Choroid plexus epithelial cell (primary cell): ENCODE measurements around the gene NAA25.

ENCODE experiments used
- DNase-seq: peaks from one replicate; pipeline ENCODE4 v3.0.0-alpha.2; 2010; ENCODE audit warnings: low read depth
- H3K4me3 ChIP-seq: 2 replicates; pipeline ENCODE4 v1.5.1; 2011; ENCODE audit warnings: low read depth, mild to moderate bottlenecking, control low read depth, low read length, moderate library complexity
- TF ChIP-seq, protein P1 (sequence below): conservative IDR thresholded peaks from 2 replicates; pipeline ENCODE4 v1.5.1; 2011; ENCODE audit warnings: low read depth, mild to moderate bottlenecking, control low read depth, inconsistent platforms, low read length, moderate library complexity

Gene NAA25

DNA sequence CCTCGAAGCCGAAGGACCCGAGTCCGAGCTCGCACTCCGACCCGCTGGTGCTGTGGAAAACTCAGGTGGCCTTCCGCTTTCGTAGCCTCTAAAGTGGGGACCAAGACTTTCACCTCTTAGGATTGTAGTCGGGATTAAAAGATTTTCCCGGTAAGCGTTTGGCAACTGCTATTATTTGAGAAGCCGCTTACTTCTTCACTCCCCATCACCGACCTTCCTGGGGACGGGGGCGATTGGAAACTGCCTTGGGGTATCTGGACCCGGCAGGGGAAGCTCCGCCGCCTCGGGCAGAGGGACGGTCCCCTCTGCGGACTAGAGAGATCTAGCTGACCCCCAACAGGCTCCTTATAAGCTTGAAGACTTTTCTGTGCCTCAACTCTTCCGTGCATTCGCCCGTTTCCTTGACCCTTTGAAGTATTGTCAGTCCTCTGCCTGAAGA, 17.4 kb upstream of the NAA25 start:
- no peak for DNase-seq
- H3K4me3 ChIP-seq = peak overlapping the region; percentile 98
- TF ChIP-seq, protein P1, sequence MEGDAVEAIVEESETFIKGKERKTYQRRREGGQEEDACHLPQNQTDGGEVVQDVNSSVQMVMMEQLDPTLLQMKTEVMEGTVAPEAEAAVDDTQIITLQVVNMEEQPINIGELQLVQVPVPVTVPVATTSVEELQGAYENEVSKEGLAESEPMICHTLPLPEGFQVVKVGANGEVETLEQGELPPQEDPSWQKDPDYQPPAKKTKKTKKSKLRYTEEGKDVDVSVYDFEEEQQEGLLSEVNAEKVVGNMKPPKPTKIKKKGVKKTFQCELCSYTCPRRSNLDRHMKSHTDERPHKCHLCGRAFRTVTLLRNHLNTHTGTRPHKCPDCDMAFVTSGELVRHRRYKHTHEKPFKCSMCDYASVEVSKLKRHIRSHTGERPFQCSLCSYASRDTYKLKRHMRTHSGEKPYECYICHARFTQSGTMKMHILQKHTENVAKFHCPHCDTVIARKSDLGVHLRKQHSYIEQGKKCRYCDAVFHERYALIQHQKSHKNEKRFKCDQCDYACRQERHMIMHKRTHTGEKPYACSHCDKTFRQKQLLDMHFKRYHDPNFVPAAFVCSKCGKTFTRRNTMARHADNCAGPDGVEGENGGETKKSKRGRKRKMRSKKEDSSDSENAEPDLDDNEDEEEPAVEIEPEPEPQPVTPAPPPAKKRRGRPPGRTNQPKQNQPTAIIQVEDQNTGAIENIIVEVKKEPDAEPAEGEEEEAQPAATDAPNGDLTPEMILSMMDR = no peak

DNA sequence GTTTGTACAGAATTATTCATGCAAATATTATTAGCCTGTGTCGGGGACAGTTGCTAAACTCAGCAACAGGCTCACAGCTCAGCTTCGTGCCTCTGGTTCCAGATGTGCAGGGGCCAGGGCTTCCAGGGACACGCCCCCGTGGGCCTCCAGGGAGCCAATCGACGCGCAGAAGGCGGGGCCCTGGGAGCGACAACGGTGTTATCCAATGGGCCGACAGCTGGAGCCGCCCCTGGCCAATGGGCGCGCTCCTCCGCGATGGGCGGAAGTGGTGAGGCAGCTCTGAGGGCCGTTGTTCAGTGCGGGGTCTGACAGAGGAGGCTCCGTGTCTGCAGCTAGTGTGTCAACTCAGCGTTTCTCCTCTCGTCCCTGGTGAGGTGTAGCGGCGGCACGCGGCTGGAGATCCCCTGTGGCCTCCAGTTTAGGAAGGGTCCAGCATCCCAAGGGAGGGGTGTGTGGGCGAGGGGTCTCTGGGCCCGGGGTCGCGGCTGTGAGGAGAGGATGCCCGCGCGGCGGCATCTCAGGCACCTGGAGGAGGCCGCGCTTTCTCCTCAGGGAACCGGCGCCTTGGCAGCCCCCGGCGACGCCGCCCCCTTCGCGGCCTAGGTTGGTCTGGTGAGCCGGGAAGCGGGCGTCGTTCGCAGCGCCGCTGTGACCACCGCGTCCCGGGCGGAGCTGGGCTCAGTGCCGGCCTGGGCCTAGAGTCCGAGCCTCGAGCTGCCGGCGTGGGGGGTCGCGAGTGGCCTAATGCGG, 16.8 kb upstream of the NAA25 start, which contains the start of gene TRAFD1:
Gene TRAFD1, plus strand, starts transcription at position 311 of the 750 bp plus-strand sequence. CDS start 4,963 bp downstream, outside the sequence.
- TF ChIP-seq, protein P1 = no peak
- peak; percentile 98 for DNase-seq

DNA sequence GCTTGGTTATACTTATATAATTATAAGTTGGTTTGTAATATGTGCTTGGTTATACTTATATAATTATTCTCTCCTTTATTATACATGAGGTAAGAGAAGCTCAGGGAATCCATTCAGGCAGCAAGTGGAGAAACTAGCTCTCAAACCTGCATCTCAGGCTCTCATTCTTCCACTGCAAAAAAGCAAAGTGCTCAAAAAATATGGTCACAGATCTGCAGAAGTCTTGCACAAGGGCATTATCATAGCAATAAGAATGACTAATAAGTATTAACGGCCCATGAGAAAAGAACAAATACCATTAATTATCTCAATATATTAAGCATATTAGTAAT, 16.3 kb upstream of the NAA25 start:
- H3K4me3 ChIP-seq = peak overlapping the region; percentile 98
- TF ChIP-seq, protein P1 = no peak
- no peak for DNase-seq

More for the DNA sequence above, 16.8 kb upstream of the NAA25 start, which contains the start of gene TRAFD1:
- H3K4me3 ChIP-seq = peak within 1 kb of the TSS; percentile 98

DNA sequence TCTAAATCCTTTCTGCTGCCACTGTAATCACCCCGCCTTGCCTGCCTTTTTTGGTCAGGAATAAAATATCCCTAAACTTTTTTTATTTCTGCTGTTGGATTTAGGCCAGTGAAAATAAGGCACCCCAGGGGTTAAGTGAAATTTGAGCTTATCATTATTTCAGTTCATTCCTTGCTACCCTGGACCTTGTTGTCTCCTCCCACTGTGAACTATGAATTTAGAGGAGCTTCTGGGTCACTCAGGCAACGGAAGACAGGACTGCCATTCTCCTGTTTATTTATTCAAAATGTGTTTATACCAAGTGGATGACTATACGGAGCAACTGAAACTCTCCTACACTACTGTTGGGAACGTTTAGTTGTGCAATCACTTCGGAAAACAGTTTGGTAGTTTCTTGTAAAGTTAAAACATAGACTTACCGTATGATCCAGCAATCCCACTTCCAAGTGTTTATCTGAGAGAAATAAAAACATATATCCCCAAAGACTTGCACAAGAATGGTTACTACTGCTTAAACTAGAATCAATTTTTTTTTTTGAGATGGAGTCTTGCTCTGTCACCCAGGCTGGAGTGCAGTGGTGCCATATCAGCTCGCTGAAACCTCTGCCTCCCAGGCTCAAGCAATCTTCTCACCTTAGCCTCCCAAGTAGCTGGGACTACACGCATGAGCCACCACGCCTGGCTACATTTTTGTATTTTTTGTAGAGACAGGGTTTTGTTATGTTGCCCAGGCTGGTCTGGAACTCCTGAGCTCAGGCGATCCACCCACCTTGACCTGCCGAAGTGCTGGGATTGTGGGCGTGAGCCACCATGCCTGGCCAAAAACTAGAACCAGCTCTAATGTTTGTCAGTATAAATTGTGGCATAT, 14.5 kb upstream of the NAA25 start:
- no peak overlapping the region for H3K4me3 ChIP-seq
- peak; percentile 91 for DNase-seq
- TF ChIP-seq, protein P1 = no peak

DNA sequence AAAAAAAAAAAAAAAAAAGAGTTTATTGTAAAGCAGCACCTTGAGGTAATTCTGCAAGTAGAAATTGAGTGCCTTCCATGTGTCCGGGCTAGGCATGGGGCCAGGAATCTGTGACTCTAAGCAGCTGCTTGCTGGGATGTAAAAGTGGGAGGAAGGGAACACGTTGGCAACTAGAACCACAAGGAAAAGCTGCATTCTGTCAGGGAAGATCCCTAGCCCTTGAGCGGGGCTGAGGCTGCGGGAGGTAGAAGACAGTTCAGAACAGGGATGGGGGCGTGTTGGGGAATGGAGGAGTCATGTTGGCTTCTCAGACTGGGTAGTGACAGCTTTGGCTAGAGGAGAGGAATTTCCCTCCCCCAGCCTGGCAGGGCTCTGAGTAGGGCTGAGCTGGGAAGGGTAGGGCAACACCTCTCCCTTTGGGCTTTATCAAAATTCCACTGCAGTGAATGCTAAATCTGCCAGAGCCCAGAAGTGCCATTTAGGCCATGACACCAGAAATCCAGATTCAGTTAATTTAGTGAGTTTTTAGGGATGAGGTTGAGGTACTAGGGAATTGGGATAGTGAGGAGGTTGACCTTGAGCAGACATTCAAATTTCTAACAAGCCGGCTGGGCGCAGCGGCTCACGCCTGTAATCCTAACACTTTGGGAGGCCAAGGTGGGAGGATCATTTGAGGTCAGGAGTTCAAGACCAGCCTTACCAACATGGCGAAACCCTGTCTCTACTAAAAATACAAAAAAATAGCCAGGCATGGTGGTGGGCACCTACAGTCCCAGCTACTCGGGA, 13.4 kb upstream of the NAA25 start:
- no peak overlapping the region for H3K4me3 ChIP-seq
- TF ChIP-seq, protein P1 = no peak
- DNase-seq = peak; percentile 77

DNA sequence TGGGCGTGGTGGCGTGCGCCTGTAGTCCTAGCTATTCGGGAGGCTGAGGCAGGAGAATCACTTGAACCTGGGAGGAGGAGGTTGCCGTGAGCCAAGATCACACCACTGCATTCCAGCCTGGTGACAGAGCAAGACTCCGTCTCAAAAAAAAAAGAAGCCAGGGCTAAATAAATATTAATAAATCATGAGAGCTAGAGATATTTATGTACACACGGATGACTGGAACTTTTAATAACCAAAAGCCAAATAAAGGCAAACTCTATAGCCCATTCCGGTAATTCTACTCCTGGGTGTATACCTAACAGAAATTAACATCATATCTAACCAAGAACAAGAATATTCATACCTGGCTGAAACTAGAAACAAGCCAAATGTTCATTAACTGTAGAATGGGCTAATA, 9.1 kb upstream of the NAA25 start:
- DNase-seq = no peak
- H3K4me3 ChIP-seq = no peak overlapping the region
- TF ChIP-seq, protein P1 = no peak
